ENCODE measurements around the gene ATP9A. TPM values are rescaled to one million over a fixed set of nuclear protein-coding genes. Genes with fewer than 3 reads are reported as not detected.

The ATP9A gene
- total RNA-seq, 2 experiments from 2014 or later, result 0.58 to 0.65 TPM

DNA sequence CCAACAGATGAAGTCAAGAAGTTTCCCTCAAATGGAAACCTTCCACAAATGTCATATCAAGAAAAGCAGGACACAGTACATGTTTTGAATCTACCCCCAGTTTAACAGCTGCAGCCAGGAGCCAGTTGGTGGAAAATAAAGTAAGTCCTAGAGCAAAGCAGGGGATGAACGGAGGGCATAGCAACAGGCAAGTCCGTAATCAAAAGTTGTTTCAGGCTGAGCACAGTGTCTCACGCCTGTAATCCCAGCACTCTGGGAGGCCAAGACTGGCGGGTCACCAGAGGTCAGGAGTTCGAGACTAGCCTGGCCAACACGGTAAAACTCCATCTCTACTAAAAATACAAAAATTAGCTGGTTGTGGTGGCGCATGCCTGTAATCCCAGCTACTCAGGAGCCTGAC lies 36.6 kb upstream of the ATP9A start:
- H3K27me3 Mint-ChIP-seq, result peaks cover 45% of the 10 kb centered on the region
- intact Hi-C loops (cut with micrococcal nuclease), result no loop called here
- no peaks in the 10 kb centered on the region for H3K9me3 Mint-ChIP-seq
- ChIA-PET CTCF (no interaction called here), POLR2A (no interaction called here)
- ATAC-seq, result no peak
- DNase-seq, result no peak
- H3K36me3 Mint-ChIP-seq (ENCODE audit: low read depth), result no peaks in the 10 kb centered on the region
- H3K4me1 Mint-ChIP-seq (ENCODE audit: low read depth), result peaks cover 8% of the 10 kb centered on the region
- no peak overlapping the region for H3K27ac Mint-ChIP-seq
- H3K4me3 Mint-ChIP-seq, result no peak overlapping the region
- TF ChIP-seq, protein P1, sequence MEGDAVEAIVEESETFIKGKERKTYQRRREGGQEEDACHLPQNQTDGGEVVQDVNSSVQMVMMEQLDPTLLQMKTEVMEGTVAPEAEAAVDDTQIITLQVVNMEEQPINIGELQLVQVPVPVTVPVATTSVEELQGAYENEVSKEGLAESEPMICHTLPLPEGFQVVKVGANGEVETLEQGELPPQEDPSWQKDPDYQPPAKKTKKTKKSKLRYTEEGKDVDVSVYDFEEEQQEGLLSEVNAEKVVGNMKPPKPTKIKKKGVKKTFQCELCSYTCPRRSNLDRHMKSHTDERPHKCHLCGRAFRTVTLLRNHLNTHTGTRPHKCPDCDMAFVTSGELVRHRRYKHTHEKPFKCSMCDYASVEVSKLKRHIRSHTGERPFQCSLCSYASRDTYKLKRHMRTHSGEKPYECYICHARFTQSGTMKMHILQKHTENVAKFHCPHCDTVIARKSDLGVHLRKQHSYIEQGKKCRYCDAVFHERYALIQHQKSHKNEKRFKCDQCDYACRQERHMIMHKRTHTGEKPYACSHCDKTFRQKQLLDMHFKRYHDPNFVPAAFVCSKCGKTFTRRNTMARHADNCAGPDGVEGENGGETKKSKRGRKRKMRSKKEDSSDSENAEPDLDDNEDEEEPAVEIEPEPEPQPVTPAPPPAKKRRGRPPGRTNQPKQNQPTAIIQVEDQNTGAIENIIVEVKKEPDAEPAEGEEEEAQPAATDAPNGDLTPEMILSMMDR (IDR thresholded peaks at IDR 0.05), result no peak

DNA sequence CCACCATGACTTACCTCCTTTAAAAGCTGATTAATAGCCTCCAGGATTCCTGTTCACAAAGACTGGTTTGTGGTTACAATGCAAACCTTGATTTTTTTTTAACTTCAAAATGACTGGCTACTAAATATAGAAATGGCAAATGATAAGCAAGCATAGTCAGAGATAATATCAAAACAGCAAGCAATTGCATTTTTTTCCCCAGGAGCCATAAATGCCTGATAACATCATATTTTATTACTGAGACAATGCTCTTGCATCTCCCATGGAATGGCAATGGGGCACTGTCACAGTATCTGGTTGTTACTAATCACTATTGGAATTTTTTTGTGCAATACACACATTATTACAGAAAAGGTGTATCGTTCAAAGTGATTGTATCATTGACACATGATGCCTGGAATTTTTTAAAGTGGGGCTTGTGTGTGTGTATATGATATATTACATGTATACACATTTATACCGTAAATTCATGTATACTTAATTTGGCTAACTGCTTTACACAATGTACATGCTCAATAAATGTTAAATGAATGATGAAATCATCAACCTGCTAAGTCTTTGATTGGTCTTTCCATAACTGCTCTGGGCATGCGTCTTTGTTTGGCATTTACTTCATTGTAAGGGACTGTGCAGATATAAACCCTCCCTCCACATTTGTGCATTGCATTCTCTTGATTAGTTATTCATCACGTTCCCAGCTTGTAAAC lies 35.1 kb upstream of the ATP9A start:
- TF ChIP-seq, protein P1 (IDR thresholded peaks at IDR 0.05), result no peak
- H3K9me3 Mint-ChIP-seq, result no peaks in the 10 kb centered on the region
- H3K4me1 Mint-ChIP-seq (ENCODE audit: low read depth), result peaks cover 8% of the 10 kb centered on the region
- intact Hi-C loops (cut with micrococcal nuclease), result no loop called here
- peaks cover 59% of the 10 kb centered on the region for H3K27me3 Mint-ChIP-seq
- POLR2A ChIA-PET, result no interaction called here
- DNase-seq (no peak), ATAC-seq (no peak)
- H3K4me3 Mint-ChIP-seq, result no peak overlapping the region
- CTCF ChIA-PET, result interaction anchor here (0.7 kb wide), 1 partner anchor 325 kb away, joined by 3 read pairs; no protein-coding TSS in a partner anchor
- no peak overlapping the region for H3K27ac Mint-ChIP-seq
- no peaks in the 10 kb centered on the region for H3K36me3 Mint-ChIP-seq (ENCODE audit: low read depth)

DNA sequence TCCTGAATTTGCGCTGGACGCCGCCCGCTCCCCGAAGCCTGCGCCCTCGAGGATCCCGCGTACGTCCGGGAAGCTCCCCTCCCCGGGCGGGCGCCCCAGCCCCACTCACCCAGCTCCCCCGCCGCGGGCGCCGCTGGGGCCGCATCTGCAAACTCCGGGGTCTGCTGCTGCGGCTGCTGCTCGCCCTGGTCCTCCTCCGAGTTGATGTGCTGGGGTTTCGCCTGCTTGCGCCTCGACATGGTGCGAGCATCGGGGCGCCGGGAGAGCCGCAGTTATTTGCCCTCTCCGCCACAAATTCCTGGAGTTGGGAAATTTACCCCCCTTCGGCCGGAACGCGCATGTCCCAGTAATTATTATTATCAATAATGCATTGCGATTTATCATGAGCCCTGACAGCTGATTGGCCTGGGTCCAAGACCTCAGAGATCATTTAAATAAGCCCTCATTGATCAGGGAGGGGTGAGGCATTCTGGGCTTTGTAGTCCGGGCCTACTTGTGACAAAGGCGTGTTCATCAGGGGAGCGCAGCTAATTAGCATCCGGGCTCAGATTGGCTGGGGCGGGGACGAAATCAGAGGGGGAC lies 34.1 kb upstream of the ATP9A start, which contains the start of gene SALL4:
TSS of gene SALL4 (minus strand) at position 352 of the 582 bp plus-strand sequence. CDS start at position 239, 113 bp downstream.
- TF ChIP-seq, protein P1 (IDR thresholded peaks at IDR 0.05), result no peak
- ATAC-seq (no peak), DNase-seq (no peak)
- ChIA-PET POLR2A (no interaction called here), CTCF (interaction anchor here (0.7 kb wide), 1 partner anchor 326 kb away, joined by 3 read pairs; no protein-coding TSS in a partner anchor)
- H3K27me3 Mint-ChIP-seq, result peaks cover 66% of the 10 kb centered on the region
- H3K27ac Mint-ChIP-seq, result no peak within 1 kb of the TSS
- no peak within 1 kb of the TSS for H3K4me3 Mint-ChIP-seq
- intact Hi-C loops (cut with micrococcal nuclease), result no loop called here
- H3K9me3 Mint-ChIP-seq, result no peaks in the 10 kb centered on the region
- H3K36me3 Mint-ChIP-seq (ENCODE audit: low read depth), result no peaks in the 10 kb centered on the region
- H3K4me1 Mint-ChIP-seq (ENCODE audit: low read depth), result peaks cover 8% of the 10 kb centered on the region

DNA sequence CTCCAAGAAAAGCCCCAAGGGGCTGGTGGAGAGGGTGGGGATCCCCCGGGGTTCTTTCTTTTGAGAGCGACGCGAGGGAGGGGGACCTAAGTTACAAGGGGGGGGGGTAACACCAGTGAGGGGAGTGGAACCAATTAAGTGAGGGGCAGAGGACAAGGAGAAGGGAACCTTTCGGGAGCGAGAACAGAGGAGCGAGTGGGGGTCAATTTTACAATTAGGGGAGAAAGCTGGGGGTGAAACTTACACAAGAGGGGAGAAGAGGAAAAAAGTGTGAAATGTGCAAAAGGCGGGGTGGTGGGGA lies 33.6 kb upstream of the ATP9A start:
- H3K27me3 Mint-ChIP-seq, result peaks cover 64% of the 10 kb centered on the region
- POLR2A ChIA-PET, result no interaction called here
- H3K27ac Mint-ChIP-seq, result no peak overlapping the region
- no peak for DNase-seq
- TF ChIP-seq, protein P1 (IDR thresholded peaks at IDR 0.05), result no peak
- no peaks in the 10 kb centered on the region for H3K9me3 Mint-ChIP-seq
- H3K4me1 Mint-ChIP-seq (ENCODE audit: low read depth), result peaks cover 8% of the 10 kb centered on the region
- CTCF ChIA-PET, result no interaction called here
- no peak for ATAC-seq
- H3K36me3 Mint-ChIP-seq (ENCODE audit: low read depth), result no peaks in the 10 kb centered on the region
- no peak overlapping the region for H3K4me3 Mint-ChIP-seq
- intact Hi-C loops (cut with micrococcal nuclease), result loop anchor here (2.0 kb wide), 1 partner anchor 281 kb away; no protein-coding TSS in a partner anchor

DNA sequence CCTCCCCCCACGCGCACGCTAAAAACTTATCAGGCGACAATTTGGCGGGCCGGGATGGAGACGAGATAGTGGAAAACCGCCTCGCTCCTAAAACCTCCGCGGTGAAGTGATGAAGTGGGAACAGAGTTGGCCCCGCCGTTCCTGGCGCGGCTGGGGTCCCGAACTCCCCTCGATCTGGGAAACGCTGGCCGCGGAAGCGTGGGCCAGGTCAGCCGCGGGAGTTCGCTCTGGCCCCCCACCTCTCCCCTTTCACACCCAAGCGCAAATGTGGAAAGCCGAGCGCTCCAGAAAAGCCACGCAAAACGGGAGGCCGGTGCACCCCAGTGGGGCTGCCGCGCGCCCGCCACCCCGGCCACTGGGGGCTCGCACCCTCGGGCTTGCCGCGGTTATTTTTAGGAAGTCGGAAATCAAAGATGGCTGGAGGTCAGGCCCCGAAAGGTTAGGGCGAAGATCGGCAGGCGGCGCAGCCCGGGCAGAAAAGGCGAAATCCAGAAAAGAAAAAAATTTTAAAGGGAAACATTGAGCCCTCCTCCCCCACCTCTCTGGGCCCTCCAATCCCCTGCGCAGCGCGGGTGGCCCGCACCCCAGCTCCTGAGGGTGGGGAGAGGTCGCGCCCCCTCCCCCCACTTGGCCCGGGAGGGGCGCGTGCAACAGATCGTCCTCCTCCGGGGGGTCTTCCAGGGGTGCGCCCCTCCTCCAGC lies 33.1 kb upstream of the ATP9A start:
- Mint-ChIP-seq H3K27ac (no peak overlapping the region), H3K9me3 (no peaks in the 10 kb centered on the region), H3K4me1 (ENCODE audit: low read depth) (peaks cover 8% of the 10 kb centered on the region), H3K27me3 (peaks cover 62% of the 10 kb centered on the region), H3K36me3 (ENCODE audit: low read depth) (no peaks in the 10 kb centered on the region), H3K4me3 (peak overlapping the region; percentile 59)
- TF ChIP-seq, protein P1 (IDR thresholded peaks at IDR 0.05), result no peak
- intact Hi-C loops (cut with micrococcal nuclease), result loop anchor here (2.0 kb wide), 1 partner anchor 282 kb away; no protein-coding TSS in a partner anchor
- CTCF ChIA-PET, result interaction anchor here (1.0 to 2.0 kb wide), 3 partner anchors 11 to 285 kb away, joined by 3 to 12 read pairs (median 5); no protein-coding TSS in a partner anchor
- ATAC-seq (no peak), DNase-seq (peak; percentile 9)
- POLR2A ChIA-PET, result no interaction called here

Measured in activated CD8-positive, alpha-beta T cell treated with anti-CD3 and anti-CD28 coated beads for 36 hours (primary cell).